Activated CD8-positive, alpha-beta memory T cell treated with anti-CD3 and anti-CD28 coated beads, Interleukin-2, amount 50 U/mL, for 4 hours (primary cell): Measurements from ENCODE around the gene CDK3.
"Not testable (repeated sequence)": the region's sequence is repeated elsewhere in the genome, so short reads cannot be mapped to it uniquely, and the experiment has no call there.

ENCODE experiments used
- DNase-seq: peaks from one replicate; pipeline ENCODE4 v3.0.0-alpha.2; 2020

The CDK3 gene

DNA sequence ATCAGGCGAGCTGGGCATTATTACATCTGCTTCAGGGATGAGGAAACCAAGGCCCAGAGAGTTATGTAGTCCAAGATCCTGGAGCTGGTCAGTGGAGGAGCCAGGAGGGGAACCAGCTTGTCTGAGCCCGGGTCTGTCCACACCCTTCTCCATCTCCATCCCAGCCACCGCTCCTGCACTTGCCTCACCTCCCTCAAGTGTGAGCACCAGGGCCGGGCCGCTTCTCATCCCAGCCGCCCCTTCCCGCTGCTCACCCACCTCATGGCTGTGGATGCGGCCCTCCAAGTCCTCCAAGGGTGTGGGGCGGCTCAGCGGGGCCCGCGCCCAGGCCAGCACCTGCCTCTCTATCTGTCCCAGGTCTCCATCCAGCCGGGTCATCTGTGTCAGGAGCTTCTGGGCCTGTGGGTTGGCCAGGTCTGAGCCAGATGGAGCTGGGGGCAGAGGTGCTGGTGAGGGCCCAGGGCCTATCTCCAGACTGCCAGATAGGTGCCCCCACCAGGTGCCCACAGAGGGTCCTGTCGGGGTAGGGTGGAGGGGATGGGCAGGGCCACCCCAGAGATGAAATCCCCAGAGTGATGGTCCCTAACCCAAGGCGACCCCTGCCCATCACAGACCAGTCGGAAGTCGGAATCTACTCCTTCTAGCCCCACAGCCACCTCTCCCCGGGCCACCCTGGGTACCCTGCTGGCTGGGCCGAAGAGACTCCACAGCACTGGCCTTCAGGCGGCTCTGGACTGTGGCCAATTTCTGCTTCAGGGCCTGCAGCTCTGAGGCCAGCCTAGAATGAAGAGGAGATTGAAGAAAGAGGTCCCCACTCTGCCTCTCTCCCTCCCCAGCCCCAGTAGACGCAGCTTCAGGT, 17.1 kb downstream of the CDK3 start:
- no peak for DNase-seq

GRCh38 chr17:76018340-76018680, 17.7 kb downstream of the CDK3 start:
- DNase-seq, result no peak

DNA sequence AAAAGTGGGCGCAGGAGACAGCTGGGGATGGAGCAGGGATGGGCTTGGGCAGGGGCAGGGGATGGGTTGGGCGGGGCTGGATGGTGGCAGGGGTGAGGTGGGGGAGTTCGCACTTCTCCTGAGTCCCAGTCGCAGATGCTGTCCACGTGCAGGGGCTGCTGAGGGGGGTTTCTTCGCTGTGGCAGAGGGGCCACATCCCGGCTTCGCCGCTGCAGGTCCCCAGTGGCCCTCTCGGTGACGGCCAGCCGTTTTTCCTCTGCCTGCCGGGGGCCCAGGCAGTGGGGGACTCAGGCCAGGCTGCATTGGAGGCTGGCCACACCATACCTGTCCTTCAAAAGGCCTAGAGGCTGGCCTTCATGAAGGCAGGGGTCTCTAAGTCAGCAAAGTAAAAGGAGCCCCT, 18.1 kb downstream of the CDK3 start:
- DNase-seq, result no peak

DNA sequence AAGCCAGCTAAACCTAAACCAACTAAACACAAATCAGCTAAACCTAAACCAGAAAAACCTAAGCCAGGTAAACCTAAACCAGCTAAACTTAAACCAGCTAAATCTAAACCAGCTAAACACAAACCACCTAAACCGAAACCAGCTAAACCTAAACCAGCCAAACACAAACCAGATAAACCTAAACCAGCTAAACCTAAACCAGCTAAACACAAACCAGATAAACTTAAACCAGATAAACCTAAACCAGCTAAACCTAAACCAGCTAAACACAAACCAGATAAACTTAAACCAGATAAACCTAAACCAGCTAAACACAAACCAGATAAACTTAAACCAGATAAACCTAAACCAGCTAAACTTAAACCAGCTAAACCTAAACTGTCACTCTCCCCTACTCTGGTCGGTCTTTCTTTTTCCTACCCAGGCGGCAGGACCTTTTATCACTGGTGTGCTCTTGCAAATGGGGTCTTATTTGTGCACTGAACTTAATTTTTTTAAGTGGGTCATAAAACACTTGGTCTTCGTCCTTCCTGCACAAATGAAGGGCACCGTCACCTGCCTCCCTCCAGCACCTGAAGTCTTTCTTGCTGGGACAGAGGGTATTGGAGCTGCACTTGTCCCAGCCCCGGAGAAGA, 19.3 kb downstream of the CDK3 start:
- DNase-seq, result no peak

GRCh38 chr17:76022285-76022684, 21.6 kb downstream of the CDK3 start:
- no peak for DNase-seq

GRCh38 chr17:76022973-76023899, 22.6 kb downstream of the CDK3 start:
- no peak for DNase-seq

DNA sequence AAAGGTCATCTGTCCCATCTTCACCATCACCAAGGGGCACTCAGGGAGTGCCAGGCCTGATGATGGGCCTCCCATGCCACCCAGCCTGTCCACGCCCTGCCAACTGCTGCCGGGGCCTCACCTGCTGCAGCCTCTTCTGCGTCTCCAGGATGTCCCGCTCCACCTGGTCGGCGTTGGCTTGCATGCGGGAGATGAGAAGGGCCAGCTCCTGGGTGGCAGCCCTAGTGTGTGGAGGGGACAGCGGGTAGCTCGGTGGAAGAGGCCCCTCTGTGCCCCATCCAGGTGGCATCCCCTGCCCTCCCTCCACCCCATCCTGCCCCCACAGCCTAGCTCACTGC, 23.2 kb downstream of the CDK3 start:
- no peak for DNase-seq

- no peak for DNase-seq
These were observed 23.7 kb downstream of the CDK3 start for GRCh38 chr17:76024353-76024752.

DNA sequence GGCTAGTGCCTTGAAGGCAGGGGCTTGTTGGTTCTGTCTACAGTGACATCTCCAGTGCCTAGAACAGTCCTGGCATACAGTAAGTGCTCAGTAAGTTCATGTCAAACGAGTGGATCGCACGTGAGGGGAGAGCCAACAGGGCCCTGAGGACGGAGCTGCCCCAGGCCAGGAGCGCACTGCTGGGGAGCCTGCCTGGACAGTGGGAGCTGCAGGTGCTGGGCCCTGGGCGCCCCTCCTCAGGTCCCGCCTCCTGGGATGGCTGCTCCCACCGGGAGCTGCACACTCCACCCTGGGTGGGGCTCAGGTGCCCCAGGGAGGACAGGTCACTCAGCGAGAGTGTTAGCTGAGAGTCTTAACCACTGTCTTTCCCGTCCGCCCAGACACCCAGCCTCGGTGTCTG, 24.6 kb downstream of the CDK3 start:
- DNase-seq, result no peak

GRCh38 chr17:76026714-76027158, 26.1 kb downstream of the CDK3 start:
- DNase-seq, result no peak

- no peak for DNase-seq
These were observed 26.6 kb downstream of the CDK3 start, which contains the start of gene EVPL for GRCh38 chr17:76027159-76027839. TSS of gene EVPL (minus strand) at chr17:76027306. CDS start at chr17:76027198, 108 bp downstream.

GRCh38 chr17:76032073-76032779, 31.6 kb downstream of the CDK3 start:
- no peak for DNase-seq

DNA sequence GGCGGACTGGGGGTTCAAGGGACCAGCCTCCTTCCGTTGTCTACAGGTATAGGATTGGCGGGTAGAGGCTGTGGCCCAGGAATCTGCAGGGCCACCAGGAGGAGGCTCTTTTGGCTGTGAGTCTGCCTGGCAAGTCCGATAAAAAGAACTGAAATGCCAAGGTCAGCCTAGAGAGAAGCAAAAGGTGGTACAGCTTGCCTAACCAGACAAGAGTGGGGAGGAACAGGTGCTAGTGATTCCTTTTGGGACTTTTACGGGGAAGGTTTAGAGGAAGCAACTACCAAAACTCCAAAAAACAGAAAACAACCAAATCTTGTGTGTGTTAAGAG, 32.1 kb downstream of the CDK3 start:
- DNase-seq, result no peak

DNA sequence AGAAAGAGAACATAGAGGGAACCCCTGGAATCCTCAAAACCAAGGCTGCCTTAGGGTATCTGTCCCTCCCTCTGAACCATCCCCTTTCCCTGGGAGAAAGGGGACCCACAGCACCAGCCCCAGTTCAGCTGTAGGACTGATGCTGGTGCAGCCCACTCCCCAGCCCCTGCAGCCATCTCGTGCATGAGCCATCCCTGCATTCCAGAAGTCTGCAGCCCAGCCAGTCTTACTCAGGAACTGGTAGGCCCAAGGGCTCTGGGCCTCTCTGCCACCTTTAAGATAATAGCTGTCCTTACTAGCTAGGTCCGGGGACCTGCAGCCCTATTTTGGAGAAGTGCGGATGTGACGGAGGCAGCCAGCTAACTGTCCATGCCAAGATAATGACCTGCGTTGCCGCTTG, 32.5 kb downstream of the CDK3 start:
- no peak for DNase-seq

GRCh38 chr17:76034428-76035350, 34.0 kb downstream of the CDK3 start:
- no peak for DNase-seq

DNA sequence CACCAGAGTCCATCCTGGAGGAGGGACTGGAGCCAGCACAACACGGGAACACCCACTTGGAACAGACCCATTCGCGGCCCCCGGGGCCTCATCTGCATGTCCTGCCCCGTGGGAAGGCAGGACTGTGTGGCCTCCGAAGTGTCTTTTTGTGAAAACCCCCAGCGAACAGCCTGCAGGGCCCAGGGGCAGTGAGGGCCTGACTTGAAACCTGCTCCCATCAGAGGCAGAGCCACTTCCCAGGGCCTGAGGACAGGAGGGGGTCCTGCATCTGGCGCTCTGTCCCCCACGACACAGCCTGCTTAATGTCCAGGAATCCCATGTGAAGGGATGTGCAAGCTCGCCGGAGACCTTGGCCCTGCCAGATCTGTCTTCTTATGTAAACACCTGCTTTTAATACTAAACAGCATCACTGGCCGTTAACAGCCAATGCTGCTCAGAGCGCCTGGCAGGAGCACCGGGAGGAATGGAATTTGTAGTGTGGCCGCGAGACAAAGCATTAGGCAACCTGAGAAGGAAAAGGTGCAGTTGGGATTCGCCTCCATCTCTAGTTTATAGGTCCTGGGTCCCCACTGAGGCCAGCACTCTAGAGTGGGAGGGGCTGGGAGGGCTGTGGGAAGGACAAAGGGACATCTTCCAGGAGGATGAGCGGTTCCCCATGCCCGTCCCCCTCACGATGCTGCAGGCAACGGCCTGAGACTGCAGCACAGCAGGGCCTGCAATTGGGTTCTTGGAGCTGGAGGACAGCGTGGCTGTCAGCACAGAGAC, 36.0 kb downstream of the CDK3 start:
- no peak for DNase-seq

- DNase-seq, result no peak
These were observed 37.4 kb downstream of the CDK3 start for GRCh38 chr17:76038050-76038449.

DNA sequence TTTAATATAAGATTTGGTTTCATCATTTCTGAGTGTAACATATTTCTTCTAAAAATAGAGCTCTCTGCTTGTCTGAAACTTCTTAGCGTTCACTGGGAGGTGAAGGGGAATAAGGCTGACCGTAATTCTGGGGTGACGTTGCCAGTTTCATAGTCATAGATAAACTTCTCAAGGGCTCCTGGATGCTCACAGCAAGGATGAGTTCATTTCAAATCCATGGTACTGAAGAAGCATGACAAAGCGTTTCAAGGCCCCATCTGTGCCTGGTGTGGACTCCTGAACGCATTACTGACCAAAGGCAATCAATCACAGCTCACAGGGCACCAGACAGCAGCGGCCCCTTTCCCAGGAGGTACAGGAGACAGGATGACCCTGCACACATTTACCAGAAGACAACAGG, 38.5 kb downstream of the CDK3 start:
- no peak for DNase-seq

DNA sequence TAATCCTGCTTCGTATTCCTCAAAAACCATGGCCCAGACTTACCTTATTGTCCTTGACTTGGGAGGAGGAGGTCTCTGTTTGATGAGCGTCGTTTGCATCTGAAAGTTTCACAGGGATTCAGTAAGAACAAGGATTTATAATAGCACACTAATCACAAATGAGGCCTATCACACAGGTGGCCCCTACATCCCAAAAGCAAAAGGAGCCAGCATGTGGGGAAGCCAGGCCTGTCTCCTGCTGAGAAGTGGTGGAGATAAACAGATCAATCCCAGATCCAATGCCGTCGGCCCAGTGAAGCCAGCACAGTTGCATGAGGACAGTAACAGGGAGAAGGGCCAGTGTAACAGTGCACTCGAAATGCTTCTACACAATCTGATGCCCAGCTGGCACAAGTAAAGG, 39.7 kb downstream of the CDK3 start:
- no peak for DNase-seq

DNA sequence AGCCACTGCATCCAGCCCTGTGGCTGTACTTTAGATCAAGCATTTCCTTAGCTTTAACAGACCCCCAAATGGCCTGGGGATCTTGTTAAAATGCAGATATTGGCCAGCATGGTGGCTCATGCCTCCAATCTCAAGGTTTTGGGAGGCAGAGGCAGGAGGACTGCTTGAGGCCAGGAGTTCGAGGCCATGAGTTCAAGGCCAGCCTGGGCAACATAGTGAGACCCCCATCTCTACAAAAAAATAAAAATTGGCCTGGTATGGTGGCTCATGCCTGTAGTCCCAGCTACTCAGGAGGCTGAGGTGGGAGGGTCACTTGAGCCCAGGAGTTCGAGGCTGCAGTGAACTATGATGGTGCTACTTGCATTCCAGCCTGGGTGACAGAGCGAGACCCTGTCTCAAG, 42.2 kb downstream of the CDK3 start:
- not testable (repeated sequence) for DNase-seq
